Measurements from ENCODE around the gene PHACTR1.
"Not testable (repeated sequence)": the region's sequence is repeated elsewhere in the genome, so short reads cannot be mapped to it uniquely, and the experiment has no call there.

Gene PHACTR1

GRCh38 chr6:12749531-12750379 is 33.2 kb downstream of the PHACTR1 start:
- DNase-seq: no peak

DNA sequence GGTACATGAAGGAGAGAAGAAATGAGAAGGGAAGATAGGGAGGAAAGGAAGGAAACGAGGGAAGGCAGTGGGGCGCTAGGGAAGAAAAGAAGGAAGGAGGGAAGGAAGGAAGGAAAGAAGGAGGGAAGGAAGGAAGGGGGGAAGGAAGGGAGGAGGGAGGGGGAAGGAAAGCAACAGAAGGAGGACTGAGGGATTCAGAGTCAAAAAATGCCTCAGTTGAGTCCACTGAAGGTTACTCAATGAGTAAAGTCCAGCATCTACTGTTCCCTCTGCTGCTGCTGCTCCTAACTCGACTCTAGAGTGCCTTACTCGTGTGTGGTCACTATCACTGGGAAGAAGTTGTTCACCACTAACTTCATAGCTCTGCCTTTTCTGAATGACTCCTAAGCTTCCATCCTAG is 33.8 kb downstream of the PHACTR1 start:
- DNase-seq: no peak

GRCh38 chr6:12751694-12752325 is 35.2 kb downstream of the PHACTR1 start:
- peak; percentile 47 for DNase-seq

DNA sequence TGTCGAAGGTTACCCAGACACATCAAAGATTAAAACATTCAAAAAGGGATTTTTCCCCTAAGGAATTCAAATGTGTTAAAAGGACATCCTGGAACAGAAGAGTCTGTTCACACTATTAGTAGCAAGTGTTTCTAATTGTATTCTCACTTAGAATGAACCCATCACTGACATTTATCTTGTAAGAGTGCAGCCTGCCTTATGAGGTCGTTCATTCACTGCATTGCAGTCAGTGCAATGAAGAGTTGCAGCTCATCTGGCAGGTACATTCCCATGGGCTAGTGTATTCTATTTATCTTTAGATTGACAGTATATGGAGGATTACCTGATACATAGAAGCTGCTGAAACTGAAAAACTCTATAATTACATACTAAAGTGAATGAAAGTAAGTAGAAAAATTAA is 36.5 kb downstream of the PHACTR1 start:
- no peak for DNase-seq

GRCh38 chr6:12760226-12760625 is 43.7 kb downstream of the PHACTR1 start:
- DNase-seq: no peak

GRCh38 chr6:12760911-12761310 is 44.3 kb downstream of the PHACTR1 start:
- no peak for DNase-seq

DNA sequence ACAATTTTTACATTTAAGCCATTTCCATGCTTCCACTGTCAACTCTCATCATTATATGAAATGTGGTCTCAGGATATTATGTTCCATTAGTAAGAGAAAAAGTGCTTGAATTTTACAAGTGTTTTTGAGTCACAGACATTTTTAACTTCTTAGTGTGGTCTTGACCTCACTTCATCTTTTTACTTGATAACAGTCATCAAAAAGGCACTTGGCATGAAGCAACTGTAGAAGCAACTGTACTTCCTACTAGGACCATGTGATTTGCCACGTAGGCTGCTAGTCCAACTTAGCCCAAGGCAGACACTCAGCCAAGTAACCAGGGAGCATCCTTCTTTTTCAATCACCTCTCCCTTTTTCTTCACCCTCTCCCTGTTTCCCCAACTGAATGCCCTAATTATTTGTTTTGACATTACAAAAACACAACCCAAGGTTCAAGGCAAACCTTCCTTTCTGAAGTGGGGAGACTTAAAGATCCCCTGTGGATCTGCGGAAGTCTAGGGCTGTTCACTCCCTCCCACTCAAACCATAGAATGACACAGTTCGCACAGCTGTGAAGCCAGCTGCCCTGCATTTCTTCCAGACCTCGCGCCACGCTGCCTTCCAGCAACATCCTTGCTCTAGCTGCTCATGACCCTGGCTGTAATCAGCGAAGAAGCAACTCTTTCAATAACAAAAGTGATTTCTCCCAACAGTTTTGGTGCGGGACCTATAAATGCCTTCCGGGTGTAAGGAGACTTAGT is 45.0 kb downstream of the PHACTR1 start:
- DNase-seq: no peak

GRCh38 chr6:12762731-12763434 is 46.3 kb downstream of the PHACTR1 start:
- not testable (repeated sequence) for DNase-seq

DNA sequence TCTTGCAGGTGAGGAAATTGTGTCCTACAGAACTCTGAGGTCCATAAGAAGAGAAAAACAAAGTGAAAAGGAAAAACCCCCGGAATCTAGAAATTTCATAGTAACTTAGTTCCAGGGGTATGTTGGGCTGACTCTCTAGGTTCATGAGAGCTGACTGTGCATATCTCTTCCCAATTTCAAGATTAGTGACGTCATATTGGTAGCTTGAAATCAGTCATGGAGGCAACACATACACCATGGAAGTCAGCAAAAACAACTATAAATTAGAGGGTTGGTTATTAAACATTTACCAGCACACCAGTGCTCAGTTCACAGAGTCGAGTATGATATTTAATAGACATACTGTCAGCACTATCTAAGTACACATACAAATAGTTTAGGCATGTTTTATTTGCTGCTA is 49.8 kb downstream of the PHACTR1 start:
- no peak for DNase-seq

DNA sequence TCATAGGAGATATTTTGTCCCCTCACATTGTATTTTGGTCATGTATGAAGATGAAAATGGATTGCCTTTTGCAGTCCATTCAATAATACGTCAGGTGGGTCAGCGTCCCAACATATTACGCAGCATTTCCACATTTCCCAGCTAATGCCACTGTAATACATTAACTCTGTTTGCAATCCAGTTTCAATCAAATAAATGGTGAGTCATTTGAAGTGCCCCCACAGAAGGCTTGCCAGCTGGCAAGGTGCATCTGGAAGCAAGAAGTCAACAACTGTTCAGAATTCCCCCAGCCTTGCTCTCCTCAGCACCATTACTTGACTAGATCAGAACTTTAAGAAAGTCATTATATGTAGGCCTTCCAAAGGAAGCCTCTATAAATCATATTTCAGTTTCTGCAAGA is 50.4 kb downstream of the PHACTR1 start:
- DNase-seq: no peak

DNA sequence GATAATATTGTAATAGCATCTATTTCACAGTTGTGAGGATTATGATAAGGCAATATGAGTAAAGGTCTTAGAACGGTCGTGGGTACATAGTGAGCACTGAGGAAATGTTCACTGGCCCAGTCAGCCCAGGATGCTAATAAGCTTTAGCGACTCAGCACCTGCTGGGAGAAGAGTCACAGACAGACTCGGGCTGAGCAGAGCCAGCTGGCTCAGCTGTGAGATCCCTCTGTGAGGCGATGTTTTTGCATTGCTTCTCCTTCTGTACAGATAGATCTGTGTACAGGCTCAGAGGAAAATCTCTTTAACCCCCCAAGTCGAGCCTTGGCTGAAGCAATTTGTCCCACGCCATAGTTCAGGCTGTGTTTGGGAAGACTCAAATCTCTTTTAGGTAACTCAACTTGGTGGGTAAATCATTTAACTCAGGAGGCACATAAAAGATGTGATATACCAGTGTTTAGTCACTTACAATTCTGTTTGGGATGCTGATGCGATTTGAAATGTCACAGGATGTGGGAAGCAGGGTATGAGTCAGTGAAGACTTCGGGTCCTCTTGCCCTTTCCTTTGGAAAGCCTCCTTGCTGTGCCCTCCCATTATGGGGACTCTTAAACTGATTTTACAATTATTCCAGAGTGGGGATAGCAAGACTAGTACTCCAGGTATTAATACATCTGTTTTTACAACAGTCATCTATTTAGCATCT is 53.1 kb downstream of the PHACTR1 start:
- no peak for DNase-seq

DNA sequence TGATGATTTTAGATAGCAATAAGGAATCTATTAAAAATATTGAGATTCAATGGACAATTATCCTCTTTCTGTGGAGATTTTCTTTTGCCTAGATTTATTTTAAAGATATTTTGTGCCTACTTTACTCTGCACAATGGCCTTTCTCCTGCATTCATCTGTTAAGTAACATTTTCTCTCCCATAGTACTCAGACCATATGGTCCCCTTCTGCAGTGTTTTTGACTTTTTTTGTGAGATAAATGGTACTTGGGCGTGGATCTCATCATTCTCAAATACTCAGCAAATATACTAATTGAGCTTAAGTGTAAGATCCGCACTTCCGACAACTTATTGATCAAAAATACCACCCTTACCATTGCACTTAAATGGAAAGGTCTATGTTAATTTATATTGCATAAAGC is 55.8 kb downstream of the PHACTR1 start:
- no peak for DNase-seq

- no peak for DNase-seq
Observed at GRCh38 chr6:12776291-12776690, 59.7 kb downstream of the PHACTR1 start.

DNA sequence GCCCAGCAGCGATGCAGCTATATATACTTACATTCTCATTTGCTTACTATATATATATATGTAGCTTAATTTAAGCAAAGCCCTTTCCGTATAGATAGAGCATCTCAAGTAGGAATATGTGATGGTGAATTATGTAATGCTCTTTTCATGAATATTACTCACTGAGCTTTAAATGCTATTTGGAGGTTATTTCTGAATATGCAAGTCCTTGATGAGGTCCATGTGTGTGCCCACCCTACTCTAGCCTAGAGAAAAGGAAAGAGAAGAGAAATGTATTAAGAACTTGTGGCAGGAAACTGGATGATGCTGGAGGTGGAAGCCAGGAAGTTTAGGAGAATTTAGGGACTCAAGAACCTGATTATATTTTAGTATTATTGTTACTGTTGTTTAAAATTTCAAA is 63.2 kb downstream of the PHACTR1 start:
- DNase-seq: no peak

DNA sequence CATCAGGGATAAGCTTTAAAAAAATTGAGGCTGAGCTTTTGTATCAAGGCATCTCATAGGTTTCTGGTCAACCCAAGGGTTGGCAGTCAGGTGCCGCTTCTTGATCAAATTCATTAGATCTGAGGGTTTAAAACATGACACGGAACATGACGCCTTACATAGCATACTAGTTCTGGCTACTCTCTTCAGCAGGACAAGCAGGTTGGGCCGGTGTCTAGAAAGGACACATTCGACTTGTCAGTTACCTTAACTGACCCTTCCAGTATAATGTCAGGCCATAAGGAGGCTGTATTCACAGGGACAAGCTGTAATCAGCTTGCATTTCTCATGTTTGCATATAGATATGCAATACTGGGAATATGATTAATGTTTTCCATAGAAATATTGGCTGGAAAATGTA is 65.6 kb downstream of the PHACTR1 start:
- DNase-seq: no peak

DNA sequence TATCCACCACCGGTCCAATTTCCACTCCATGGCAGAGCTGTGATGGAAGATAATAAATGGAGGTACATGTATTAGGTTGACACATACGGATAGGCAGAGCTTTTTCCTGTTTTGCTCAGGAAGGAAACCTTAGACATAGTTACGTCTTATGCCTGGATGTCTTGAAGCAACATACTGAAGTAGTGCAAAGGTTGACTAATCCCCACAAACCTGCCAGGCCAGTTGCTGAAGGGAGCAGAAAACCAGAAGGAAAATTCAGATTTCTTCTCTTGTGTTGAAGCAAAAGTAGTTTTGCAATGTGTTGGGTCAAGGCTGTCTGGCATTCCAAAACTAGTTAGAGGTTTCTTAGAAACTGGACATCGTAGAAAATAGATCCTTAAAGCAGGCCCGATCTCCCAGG is 68.7 kb downstream of the PHACTR1 start:
- DNase-seq: no peak

DNA sequence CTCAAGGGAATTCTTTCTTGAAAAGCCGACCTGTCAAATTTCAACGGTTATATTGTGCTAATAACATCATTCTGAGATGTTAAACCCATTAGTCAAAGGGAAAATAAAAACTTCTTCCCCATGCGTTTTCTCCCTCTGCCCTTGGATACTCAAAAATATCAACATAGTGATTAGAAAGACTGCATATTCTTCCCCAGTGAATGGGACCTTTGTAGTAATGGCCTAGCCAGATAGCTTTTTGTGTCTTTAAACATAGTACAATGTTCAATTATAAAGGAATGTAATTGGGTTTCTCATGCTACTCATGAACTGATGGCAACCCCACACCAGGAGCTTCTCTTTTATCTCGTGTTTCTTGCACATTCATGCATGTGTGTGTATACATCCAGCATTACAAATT is 69.4 kb downstream of the PHACTR1 start:
- DNase-seq: no peak

DNA sequence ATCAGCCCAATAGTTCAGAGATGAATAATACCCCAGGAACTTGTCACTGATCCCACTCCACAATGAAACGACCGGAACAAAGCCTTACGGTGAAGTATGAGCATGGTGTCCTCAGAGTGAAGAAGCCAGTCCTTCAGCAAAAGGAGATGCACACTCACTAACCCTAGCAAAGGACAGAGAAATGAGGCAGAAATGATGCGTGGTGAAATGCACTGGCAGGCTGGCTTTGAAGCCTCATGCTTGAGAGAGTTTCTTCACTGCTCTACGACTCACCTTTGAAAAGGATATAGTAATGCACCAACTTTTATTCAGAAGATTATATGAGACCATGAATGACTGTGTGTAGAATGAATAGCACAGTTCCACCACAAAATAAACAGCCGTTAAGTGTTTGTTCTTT is 74.8 kb downstream of the PHACTR1 start:
- no peak for DNase-seq

DNA sequence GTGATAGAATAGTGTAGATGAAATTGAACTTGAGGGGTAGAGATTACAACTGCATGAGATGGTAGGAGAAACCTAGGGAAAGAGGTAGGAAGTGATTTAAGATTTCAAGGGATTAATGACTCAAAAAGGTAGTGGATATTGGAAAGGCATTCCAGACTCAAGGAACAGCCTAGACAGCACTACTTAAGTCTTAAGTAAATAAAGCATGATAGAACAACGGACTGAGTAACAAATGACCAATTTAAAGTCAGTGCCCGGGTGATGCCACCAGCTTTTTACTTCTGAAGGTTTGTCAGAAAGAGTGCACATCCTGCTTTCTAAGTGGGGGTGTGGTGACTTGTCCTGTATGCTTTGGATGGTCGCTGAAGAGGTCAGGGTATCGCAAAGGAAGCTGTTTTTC is 81.8 kb downstream of the PHACTR1 start:
- DNase-seq: no peak

GRCh38 chr6:12800120-12800519 is 83.6 kb downstream of the PHACTR1 start:
- no peak for DNase-seq

DNA sequence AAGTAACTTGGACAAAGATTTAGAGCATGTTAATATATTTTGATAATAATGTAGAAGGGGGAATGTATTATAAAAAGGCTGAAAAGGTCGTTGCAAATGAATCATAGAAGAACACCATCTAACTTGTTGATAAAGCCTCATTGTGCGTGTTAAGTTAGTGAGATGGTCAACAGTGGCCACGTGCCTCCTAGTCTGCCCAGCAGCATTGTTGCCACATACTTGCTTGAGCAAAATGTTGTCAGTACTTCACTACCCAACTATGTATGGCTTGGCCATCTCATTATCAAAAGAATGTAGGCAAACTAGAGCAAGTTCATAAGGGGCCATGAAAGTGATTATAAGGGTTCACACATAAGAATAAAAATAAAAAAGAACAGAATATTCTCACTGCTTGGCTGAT is 84.6 kb downstream of the PHACTR1 start:
- DNase-seq: no peak

GRCh38 chr6:12802440-12802839 is 85.9 kb downstream of the PHACTR1 start:
- DNase-seq: no peak

GRCh38 chr6:12803486-12803885 is 86.9 kb downstream of the PHACTR1 start:
- DNase-seq: no peak

Data from hematopoietic multipotent progenitor cell treated with erythropoietin and hydrocortisone succinate and interleukin-3 and kit ligand, for 8 days (in vitro differentiated cells).